AG09309 (cell line): ENCODE measurements around the gene CARD11.
A peak's percentile ranks its signal among the peaks of the same experiment; 100 is the strongest.

ENCODE experiments used
- DNase-seq: peaks from one replicate; pipeline ENCODE4 v3.0.0-alpha.2; 2010; ENCODE audit warnings: low read depth
- H3K4me3 ChIP-seq: 2 replicates; pipeline ENCODE4 v1.5.1; 2011; ENCODE audit warnings: mild to moderate bottlenecking, low read depth, low read length, moderate library complexity; ENCODE audit not compliant: control insufficient read depth
- TF ChIP-seq, protein P1 (sequence below): IDR thresholded peaks from 2 replicates; pipeline ENCODE4 v1.5.1; 2011; ENCODE audit warnings: mild to moderate bottlenecking, low read depth, low read length, inconsistent platforms; ENCODE audit not compliant: insufficient read depth, control insufficient read depth; ENCODE audit errors: missing control alignments

CARD11 gene

DNA sequence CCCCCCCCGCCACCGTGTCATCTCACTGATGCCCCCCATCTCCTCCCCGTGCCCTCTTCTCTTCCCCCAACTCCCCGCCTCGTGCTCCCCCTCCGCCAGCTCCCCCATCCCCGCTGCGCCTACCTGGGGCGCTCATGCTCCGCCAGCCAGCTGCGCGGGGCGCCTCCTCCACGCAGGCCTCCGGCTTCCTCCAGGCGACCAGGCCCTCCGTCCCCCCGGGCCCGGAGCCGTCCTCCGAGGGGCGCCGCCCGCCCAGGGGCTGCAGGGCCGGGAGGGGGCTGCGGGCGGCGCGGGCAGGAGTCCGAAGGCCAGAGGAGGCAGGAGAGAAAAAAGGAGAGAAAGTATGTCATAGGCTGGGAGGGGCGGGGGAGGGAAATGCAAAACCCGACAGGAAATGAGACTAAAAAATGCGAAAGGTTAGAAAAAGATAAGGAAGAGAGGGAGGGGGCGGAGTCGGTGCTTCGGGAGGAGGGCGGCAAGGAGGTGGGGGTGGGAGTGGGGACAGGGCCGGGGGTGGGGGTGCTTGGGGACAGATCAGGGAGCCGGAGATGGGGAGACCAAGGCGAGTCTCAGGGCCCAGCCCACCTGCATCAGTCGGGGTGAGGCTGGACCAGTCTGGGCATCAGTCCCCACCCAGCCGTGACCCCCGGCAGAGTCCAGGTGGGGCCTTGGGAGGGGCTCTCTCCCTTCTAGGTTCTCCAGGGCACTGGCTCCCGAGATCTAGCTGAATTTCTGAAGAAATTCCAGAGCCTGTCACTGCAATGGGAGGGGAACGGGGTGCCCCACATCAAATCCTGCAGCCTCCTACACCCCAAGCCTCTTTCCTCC is at the start of gene CARD11:
Gene CARD11 (minus strand): TSS at position 324 of the 828 bp plus-strand sequence. CDS start 85,361 bp downstream, outside the sequence.
- H3K4me3 ChIP-seq: no peak within 1 kb of the TSS
- no peak for DNase-seq
- TF ChIP-seq, protein P1, sequence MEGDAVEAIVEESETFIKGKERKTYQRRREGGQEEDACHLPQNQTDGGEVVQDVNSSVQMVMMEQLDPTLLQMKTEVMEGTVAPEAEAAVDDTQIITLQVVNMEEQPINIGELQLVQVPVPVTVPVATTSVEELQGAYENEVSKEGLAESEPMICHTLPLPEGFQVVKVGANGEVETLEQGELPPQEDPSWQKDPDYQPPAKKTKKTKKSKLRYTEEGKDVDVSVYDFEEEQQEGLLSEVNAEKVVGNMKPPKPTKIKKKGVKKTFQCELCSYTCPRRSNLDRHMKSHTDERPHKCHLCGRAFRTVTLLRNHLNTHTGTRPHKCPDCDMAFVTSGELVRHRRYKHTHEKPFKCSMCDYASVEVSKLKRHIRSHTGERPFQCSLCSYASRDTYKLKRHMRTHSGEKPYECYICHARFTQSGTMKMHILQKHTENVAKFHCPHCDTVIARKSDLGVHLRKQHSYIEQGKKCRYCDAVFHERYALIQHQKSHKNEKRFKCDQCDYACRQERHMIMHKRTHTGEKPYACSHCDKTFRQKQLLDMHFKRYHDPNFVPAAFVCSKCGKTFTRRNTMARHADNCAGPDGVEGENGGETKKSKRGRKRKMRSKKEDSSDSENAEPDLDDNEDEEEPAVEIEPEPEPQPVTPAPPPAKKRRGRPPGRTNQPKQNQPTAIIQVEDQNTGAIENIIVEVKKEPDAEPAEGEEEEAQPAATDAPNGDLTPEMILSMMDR: no peak

DNA sequence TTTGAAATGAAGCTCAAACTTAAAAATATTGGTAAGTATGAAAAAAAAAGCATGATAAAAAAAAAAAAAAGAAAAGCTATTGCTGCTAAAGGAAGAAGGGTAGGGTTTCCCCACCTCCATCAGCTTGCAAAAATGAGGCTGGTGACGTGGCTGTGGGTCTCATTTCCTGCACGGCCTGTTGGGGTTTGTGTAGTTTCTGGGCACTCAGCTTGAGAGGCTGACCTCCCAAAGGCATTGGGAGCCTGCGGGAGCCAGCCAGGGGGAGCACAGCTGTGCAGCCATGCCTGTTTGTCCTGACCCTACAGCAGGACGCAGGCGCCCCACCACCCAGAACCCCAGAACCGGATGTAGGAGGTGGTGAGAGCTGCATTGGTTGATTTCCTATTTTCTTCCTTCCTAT is 48.8 kb upstream of the CARD11 start:
- no peak overlapping the region for H3K4me3 ChIP-seq
- DNase-seq: no peak
- TF ChIP-seq, protein P1: no peak

DNA sequence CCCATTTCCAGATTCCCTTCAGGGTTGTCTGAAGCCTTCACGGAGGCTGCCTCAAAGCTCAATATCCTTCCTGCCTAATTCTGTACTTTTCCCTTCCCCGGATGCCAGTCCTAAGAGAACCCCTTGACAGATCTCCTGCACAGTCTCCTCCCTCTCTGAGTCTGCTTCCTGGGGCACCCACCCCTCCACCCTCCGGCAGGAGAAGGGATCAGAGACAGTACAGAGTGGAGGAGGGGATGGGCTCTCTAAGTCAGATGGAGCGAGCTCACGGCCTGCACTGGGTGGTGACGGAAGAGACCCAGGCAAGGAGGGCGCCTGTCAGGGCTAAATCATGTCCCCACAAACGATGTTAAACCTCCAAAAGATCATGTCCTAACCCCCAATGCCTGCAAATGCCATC is 48.0 kb upstream of the CARD11 start:
- no peak overlapping the region for H3K4me3 ChIP-seq
- no peak for DNase-seq
- TF ChIP-seq, protein P1: no peak

DNA sequence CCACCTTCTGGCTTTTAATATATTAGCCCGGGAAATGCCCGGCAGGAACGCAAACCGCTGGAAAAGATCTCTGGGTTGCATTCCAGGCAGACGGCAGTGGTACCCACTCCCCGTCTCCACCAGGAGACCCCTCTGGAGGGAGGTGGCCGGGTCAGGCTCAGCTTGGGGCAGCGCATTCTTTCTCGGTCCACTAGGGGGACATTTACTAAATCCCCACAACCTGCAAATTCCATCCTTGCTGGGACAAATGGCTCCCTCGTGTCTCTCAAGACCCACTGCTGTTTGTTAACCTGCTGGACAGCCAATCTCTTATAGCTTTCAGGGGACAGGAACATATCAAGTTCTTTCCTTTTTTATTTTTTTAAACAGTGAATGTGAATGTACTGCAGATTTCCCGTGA is 45.8 kb upstream of the CARD11 start:
- no peak overlapping the region for H3K4me3 ChIP-seq
- no peak for DNase-seq
- TF ChIP-seq, protein P1: peak; percentile 3

DNA sequence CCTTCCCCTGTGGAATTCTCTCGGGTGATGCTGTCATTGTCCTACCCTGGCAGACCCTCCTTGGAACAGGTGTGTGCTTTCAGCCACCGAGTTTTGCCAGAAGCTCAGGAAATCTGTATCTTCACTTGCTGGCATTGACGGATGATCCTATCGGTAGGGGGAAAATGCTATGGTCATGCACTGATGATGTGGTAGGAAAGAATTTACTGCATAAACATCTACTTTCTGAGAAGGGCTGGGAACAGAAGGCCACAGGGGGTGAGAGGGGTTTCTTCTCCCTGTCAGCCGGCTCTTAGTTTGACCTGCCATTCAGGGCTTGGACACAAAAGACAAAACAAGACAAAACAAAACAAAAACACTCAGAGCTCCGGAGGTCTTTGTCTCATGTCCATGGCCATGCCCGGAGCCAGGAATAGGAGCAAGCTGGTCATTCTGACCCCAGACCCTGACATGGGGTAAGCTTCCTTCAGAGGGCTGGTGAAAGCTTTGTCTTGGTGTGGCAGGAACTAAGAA is 43.6 kb upstream of the CARD11 start:
- no peak for DNase-seq

DNA sequence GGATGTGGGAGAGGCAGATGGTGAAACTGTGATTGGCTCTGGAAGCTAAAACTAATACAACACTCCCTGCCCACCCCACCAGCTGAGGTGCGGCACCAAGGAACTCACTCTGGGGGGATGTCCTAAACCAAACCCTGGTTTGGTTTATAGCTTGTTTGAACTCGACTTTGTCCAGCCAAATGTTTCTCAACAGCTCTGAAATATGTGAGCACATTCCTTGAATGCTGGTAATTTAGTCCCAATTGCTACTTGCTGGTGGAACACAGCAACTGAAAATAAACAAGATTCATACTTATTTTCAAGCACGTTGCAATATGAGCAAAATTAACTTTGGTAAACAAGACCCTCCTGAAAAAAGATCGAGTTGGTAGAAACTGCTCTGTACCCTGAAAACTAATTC is 39.7 kb upstream of the CARD11 start:
- TF ChIP-seq, protein P1: no peak
- DNase-seq: no peak
- no peak overlapping the region for H3K4me3 ChIP-seq

More for the DNA sequence above, 43.6 kb upstream of the CARD11 start:
- TF ChIP-seq, protein P1: no peak
- H3K4me3 ChIP-seq: no peak overlapping the region
